WI38 (cell line): Measurements from ENCODE around the gene RIN3.

Experiments
- H3K4me3 ChIP-seq: 2 replicates; pipeline ENCODE4 v1.5.1; 2011; ENCODE audit warnings: low read depth, mild to moderate bottlenecking, control low read depth, low read length
- TF ChIP-seq, protein P1 (sequence below): IDR thresholded peaks from 2 replicates; pipeline ENCODE4 v1.5.1; 2012; ENCODE audit warnings: low read depth, mild to moderate bottlenecking, control low read depth, low read length

The RIN3 gene

DNA sequence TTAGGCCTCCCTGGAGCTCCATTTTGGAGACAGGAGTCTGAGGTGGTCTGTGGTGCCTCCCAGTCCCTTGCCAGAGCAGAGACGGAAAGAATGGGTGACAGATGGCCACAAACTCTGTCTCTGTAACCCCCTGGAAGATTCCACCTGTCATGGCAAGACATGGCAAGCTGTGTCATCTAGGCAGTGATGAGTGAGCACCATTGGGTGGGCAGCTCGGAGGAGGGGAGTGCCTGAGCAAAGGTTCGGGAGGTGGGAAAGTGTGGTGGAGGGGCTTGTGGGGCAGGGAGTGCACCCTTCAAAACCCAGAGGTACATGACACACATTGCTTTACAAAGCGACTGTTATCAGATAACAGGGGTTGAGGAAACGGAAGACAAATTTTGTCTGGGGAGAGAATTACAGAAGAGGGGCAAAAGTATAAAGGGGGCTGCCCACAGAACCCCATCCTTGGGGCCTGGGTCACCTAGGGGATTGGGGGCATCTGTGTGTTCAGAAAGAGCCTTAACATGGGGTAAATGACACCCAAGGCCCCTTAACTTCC, 3.5 kb downstream of the RIN3 start:
- no peak overlapping the region for H3K4me3 ChIP-seq
- TF ChIP-seq, protein P1, sequence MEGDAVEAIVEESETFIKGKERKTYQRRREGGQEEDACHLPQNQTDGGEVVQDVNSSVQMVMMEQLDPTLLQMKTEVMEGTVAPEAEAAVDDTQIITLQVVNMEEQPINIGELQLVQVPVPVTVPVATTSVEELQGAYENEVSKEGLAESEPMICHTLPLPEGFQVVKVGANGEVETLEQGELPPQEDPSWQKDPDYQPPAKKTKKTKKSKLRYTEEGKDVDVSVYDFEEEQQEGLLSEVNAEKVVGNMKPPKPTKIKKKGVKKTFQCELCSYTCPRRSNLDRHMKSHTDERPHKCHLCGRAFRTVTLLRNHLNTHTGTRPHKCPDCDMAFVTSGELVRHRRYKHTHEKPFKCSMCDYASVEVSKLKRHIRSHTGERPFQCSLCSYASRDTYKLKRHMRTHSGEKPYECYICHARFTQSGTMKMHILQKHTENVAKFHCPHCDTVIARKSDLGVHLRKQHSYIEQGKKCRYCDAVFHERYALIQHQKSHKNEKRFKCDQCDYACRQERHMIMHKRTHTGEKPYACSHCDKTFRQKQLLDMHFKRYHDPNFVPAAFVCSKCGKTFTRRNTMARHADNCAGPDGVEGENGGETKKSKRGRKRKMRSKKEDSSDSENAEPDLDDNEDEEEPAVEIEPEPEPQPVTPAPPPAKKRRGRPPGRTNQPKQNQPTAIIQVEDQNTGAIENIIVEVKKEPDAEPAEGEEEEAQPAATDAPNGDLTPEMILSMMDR, result no peak

DNA sequence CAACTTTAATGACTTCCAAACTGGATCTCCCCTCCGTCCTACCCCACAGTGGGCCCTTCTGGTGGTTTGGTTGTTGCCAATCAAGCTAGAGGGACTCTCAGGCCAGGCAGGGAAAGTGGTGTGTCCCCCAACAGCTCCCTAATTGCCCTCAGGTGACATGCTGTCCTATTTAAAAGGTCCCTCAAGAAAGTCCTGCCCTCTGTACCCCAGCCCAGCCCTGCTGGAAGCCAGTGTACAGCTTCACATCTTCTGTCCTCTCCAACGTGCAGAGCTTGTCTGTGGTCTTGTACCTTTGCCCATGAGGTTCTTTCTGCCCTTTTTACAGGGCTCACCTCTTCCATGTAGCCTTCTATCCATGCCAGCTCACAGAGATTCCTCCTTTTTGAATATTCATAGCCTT, 4.2 kb downstream of the RIN3 start:
- H3K4me3 ChIP-seq, result no peak overlapping the region
- TF ChIP-seq, protein P1, result no peak

DNA sequence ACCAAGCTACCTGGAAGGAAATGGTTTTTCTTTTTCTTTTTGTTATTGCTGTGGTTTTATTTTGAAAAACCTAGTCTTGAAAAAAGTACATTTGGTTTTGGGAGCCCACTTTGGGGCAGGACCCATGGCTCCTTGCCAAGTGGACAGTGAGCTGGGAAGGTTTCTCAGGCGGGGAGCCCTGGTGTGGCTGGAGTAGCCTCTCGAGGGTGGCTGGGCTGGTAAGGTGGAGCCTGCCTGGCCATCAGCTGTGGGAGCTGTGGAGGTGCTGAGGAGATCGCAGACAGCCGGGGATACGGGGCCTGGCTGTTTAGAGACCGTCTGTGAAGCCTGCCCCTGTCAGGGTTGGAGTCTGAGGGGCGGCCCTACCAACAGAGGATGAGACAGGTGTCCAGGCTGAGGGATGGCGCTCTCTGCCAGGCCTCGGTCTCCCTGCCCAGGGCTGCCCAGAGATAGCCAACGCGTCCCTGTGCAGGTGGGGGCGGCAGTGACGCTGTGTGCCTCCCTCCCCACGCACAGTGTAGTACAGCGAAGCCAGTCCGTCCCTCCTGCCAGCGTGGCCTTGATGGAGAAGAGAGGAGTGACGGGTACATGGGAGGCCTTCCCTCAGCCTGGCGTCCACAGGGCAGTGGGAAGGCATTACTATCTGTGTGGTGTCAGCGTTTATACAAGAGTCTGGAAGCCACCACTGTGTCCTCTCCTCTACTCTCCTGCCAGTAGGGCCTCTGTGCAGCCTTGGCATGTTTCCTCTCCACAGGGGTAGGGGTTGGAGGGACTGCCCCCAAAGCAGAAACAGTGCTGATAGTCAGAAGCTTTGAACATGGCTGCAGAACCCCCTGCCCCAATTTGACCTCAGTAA, 5.9 kb downstream of the RIN3 start:
- H3K4me3 ChIP-seq, result no peak overlapping the region
- TF ChIP-seq, protein P1, result no peak

DNA sequence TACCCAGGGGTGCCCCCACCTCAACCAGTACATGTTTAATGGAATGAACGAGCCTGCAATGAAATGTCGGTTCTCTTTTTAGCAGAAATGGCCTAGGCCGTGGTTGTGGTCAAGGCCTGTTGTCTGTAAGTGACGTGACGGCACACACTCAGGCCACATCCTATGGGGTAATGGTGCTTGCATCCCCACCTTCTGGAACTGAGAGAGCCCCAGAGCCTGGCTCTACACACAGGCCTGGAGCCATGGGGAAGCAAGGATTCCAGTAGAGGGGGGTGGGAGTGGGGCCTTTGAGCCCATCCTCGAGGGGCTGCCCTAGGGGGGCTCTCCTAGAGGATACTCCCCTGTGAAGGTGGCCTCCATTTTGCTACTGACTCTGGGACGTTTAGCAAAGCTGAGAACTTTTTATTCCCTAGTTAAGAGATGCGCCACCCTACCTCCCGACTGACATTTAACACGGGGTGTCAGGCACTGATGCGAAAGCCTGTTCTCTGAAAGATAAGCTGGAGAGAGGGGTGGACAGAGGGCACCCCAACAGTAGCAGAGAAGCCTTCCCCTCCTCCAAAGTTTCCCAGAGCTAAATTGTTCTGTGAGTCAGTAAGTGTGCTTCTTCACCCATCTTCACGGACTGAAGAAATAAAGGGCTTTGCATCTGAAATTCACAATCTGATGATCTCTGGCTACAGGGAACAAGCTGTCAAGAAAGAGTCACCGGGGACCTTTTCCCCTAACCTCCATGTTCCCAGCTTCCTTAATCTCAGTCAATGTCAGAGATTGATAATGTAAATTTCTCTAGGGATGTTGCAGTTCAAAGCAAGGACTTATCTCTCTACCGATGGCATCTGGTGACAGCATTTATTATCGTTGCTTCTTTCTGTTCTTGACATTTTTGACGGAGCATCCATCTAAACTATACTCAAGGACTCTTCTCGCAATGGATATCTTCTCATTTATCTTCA, 6.8 kb downstream of the RIN3 start:
- TF ChIP-seq, protein P1, result no peak
- H3K4me3 ChIP-seq, result no peak overlapping the region

DNA sequence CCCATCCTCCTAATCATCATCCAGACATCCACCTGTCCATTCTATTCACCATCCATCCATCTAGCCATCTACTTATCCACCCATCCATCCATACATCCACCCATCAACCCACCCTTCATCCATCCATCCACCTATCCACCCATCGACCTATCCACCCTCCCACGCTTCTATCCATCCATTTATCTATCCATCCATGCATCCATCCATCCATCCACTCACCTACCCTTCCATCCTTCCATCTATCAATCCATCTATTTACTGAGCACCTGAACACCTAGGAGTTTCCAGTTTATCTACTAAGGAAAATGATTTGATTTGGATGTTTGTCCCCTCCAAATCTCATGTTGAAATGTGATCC, 7.5 kb downstream of the RIN3 start:
- H3K4me3 ChIP-seq, result no peak overlapping the region
- TF ChIP-seq, protein P1, result no peak

DNA sequence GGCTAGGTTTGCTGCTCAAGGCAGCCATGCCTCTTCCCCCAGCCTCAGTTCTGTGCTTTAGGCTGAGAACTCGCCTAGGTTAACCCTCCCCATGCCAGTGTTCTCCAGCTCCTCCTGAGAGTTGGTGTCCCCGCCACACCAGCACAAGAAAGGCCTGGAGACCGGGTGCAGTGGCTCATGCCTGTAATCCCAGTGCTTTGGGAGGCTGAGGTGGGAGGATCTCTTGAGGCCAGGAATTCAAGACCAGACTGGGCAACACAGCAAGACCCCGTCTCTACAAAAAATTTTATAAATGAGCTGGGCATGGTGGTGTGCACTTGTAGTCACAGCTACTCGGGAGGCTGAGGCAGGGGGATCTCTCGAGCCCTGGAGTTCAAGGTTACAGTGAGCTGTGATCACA, 10.2 kb downstream of the RIN3 start:
- no peak overlapping the region for H3K4me3 ChIP-seq
- TF ChIP-seq, protein P1, result no peak
